ENCODE measurements around the gene FBLL1.

FBLL1 gene

DNA sequence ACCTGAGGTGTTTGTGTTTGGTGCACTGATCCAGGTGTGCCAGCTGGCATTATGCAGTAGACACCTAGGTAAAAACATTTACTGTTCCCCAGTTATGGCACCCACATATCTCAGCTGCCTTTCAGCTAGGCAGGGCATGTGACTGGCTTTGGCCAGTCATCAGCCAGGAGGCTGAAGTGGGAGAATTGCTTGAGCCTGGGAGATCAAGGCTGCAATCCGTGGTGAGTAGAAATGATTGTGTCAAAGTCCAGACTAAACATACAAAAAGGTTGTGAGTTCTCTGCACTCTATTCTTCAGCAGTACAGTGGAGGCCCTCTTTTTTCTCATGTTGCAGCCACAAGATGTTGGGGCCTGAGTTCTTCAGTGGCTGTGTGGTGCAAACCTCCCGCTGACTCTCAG lies 3.2 kb upstream of the FBLL1 start:
- no peak for TF ChIP-seq SIN3A (IDR thresholded peaks at IDR 0.05; ENCODE audit: borderline replicate concordance, insufficient read depth, low read length)
- TF ChIP-seq POLR2AphosphoS5 (IDR thresholded peaks at IDR 0.05; ENCODE audit: low read depth, low read length): no peak
- TF ChIP-seq TAF1 (IDR thresholded peaks at IDR 0.05; ENCODE audit: borderline replicate concordance, insufficient read depth, low read length): no peak
- TF ChIP-seq FOXP2 (optimal IDR thresholded peaks at IDR 0.05; ENCODE audit: borderline replicate concordance, extremely low read depth, extremely low read length, insufficient read depth): no peak
- TF ChIP-seq, protein P1, sequence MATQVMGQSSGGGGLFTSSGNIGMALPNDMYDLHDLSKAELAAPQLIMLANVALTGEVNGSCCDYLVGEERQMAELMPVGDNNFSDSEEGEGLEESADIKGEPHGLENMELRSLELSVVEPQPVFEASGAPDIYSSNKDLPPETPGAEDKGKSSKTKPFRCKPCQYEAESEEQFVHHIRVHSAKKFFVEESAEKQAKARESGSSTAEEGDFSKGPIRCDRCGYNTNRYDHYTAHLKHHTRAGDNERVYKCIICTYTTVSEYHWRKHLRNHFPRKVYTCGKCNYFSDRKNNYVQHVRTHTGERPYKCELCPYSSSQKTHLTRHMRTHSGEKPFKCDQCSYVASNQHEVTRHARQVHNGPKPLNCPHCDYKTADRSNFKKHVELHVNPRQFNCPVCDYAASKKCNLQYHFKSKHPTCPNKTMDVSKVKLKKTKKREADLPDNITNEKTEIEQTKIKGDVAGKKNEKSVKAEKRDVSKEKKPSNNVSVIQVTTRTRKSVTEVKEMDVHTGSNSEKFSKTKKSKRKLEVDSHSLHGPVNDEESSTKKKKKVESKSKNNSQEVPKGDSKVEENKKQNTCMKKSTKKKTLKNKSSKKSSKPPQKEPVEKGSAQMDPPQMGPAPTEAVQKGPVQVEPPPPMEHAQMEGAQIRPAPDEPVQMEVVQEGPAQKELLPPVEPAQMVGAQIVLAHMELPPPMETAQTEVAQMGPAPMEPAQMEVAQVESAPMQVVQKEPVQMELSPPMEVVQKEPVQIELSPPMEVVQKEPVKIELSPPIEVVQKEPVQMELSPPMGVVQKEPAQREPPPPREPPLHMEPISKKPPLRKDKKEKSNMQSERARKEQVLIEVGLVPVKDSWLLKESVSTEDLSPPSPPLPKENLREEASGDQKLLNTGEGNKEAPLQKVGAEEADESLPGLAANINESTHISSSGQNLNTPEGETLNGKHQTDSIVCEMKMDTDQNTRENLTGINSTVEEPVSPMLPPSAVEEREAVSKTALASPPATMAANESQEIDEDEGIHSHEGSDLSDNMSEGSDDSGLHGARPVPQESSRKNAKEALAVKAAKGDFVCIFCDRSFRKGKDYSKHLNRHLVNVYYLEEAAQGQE (IDR thresholded peaks at IDR 0.05; ENCODE audit: insufficient read depth in 1 of 2, low read depth in 2 of 2, low read length in 2 of 2): no peak

- no peak for TF ChIP-seq TAF1 (IDR thresholded peaks at IDR 0.05; ENCODE audit: borderline replicate concordance, insufficient read depth, low read length)
- TF ChIP-seq SIN3A (IDR thresholded peaks at IDR 0.05; ENCODE audit: borderline replicate concordance, insufficient read depth, low read length): no peak
- TF ChIP-seq POLR2AphosphoS5 (IDR thresholded peaks at IDR 0.05; ENCODE audit: low read depth, low read length): no peak
- TF ChIP-seq, protein P1 (IDR thresholded peaks at IDR 0.05; ENCODE audit: insufficient read depth in 1 of 2, low read depth in 2 of 2, low read length in 2 of 2): no peak
- no peak for TF ChIP-seq FOXP2 (optimal IDR thresholded peaks at IDR 0.05; ENCODE audit: borderline replicate concordance, extremely low read depth, extremely low read length, insufficient read depth)
Observed at GRCh38 chr5:168527756-168528295, 1.3 kb upstream of the FBLL1 start.

DNA sequence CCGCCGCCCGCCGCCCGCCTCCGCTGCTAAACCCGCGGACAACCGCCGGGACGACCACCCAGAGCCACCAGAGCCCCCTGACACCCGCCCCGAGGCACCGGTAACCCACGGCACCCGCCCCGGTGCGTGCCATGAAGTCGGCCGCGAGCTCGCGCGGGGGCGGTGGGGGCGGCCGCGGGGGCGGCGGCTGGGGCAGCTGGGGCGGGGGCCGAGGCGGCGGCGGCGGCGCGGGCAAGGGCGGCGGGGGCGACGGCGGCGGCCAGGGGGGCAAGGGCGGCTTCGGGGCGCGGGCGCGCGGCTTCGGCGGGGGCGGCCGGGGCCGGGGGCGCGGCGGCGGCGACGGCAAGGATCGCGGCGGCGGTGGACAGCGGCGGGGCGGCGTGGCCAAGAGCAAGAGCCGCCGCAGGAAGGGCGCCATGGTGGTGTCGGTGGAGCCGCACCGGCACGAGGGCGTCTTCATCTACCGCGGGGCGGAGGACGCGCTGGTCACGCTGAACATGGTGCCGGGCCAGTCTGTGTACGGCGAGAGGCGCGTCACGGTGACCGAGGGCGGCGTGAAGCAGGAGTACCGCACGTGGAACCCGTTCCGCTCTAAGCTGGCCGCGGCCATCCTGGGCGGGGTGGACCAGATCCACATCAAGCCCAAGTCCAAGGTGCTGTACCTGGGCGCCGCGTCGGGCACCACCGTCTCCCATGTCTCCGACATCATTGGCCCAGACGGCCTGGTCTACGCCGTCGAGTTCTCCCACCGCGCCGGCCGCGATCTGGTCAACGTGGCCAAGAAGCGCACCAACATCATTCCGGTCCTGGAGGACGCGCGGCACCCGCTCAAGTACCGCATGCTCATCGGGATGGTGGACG lies 499 bp downstream of the FBLL1 start:
- TF ChIP-seq, protein P1 (IDR thresholded peaks at IDR 0.05; ENCODE audit: insufficient read depth in 1 of 2, low read depth in 2 of 2, low read length in 2 of 2): no peak
- TF ChIP-seq TAF1 (IDR thresholded peaks at IDR 0.05; ENCODE audit: borderline replicate concordance, insufficient read depth, low read length): no peak
- TF ChIP-seq FOXP2 (optimal IDR thresholded peaks at IDR 0.05; ENCODE audit: borderline replicate concordance, extremely low read depth, extremely low read length, insufficient read depth): no peak
- no peak for TF ChIP-seq POLR2AphosphoS5 (IDR thresholded peaks at IDR 0.05; ENCODE audit: low read depth, low read length)
- TF ChIP-seq SIN3A (IDR thresholded peaks at IDR 0.05; ENCODE audit: borderline replicate concordance, insufficient read depth, low read length): no peak

DNA sequence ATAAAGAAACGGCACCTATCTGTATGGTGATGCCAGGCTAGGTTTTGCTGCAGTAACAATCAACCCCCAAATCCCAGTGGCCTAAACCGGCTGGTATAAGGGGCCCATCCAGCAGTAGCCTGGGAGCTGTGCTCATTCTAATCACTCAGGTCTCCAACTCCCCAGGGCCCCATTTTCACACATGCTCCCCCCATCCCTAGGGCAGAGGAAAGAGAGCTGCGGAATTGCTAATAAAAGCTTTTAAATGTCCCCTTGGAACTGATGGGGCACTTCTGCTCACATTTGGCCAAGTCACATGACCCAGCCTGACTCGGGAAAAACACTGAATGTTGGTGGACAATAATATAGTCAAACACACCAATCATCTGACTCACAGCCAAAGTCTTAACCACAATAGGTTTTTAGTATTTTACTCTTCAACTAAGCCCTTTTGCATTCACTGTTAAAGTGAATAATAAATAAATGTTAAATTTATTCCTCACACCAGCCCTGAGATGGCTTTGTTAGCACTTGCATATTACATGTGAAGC lies 1.6 kb downstream of the FBLL1 start:
- TF ChIP-seq FOXP2 (optimal IDR thresholded peaks at IDR 0.05; ENCODE audit: borderline replicate concordance, extremely low read depth, extremely low read length, insufficient read depth): no peak
- no peak for TF ChIP-seq SIN3A (IDR thresholded peaks at IDR 0.05; ENCODE audit: borderline replicate concordance, insufficient read depth, low read length)
- TF ChIP-seq, protein P1 (IDR thresholded peaks at IDR 0.05; ENCODE audit: insufficient read depth in 1 of 2, low read depth in 2 of 2, low read length in 2 of 2): no peak
- no peak for TF ChIP-seq POLR2AphosphoS5 (IDR thresholded peaks at IDR 0.05; ENCODE audit: low read depth, low read length)
- no peak for TF ChIP-seq TAF1 (IDR thresholded peaks at IDR 0.05; ENCODE audit: borderline replicate concordance, insufficient read depth, low read length)
